ENCODE data around the gene CAPN3. TPM values are rescaled to one million over a fixed set of nuclear protein-coding genes. Genes with fewer than 3 reads are reported as not detected.
A peak's percentile ranks its signal among the peaks of the same experiment; 100 is the strongest.

CAPN3 gene
- total RNA-seq, 4 donors from 2014 or later, result 2.3 to 7.5 (median 4.7) TPM

GRCh38 chr15:42367041-42367440 is 7.7 kb downstream of the CAPN3 start:
- Histone ChIP-seq H3K4me1 (peaks cover 0 to 4% (median 0%) of the 10 kb centered on the region in 4 donors), H3K27ac (replicated peaks in 1 of 4) (no peak overlapping the region), H3K4me3 (no peak overlapping the region), H3K9me3 (no peaks in the 10 kb centered on the region), H3K27me3 (no peaks in the 10 kb centered on the region), H3K36me3 (peaks cover 0 to 3% (median 0%) of the 10 kb centered on the region in 4 donors)
- intact Hi-C loops (cut with DNase I), result no loop called here
- no peak for DNase-seq (ENCODE audit: extremely low spot score)
- no peak for TF ChIP-seq EP300 (IDR thresholded peaks at IDR 0.05)
- TF ChIP-seq POLR2AphosphoS5 (IDR thresholded peaks at IDR 0.05), result peak; percentile 8 to 20
- TF ChIP-seq, protein P1, sequence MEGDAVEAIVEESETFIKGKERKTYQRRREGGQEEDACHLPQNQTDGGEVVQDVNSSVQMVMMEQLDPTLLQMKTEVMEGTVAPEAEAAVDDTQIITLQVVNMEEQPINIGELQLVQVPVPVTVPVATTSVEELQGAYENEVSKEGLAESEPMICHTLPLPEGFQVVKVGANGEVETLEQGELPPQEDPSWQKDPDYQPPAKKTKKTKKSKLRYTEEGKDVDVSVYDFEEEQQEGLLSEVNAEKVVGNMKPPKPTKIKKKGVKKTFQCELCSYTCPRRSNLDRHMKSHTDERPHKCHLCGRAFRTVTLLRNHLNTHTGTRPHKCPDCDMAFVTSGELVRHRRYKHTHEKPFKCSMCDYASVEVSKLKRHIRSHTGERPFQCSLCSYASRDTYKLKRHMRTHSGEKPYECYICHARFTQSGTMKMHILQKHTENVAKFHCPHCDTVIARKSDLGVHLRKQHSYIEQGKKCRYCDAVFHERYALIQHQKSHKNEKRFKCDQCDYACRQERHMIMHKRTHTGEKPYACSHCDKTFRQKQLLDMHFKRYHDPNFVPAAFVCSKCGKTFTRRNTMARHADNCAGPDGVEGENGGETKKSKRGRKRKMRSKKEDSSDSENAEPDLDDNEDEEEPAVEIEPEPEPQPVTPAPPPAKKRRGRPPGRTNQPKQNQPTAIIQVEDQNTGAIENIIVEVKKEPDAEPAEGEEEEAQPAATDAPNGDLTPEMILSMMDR (IDR thresholded peaks at IDR 0.05), result no peak
- WGBS, result 42% methylated on average over 4 of the region's 5 CpGs

DNA sequence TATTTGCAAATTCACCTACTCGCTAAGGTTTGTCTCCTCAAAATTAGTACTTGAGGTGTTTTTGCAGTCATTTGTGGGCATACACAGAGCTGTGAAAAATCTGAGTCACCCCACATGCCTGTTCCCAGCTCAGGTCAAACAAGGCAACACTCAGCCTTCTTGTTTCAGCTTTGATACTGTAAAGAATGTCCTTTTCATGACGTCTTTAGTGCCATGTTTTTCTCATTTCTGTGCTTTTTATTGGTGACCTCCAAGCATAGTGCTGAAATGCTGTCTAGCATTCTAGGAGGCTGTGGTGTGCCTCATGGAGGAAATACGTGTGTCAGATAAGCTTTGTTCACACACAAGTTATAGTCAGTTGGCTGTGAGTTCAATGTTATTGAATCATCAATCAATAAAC is 8.8 kb downstream of the CAPN3 start:
- no peak overlapping the region for H3K4me3 ChIP-seq
- H3K9me3 ChIP-seq, result no peaks in the 10 kb centered on the region
- no peak overlapping the region for H3K27ac ChIP-seq (replicated peaks in 1 of 4)
- TF ChIP-seq POLR2AphosphoS5 (IDR thresholded peaks at IDR 0.05), result no peak
- no peak for TF ChIP-seq POLR2A (IDR thresholded peaks at IDR 0.05; ENCODE audit: low read depth)
- TF ChIP-seq, protein P1 (IDR thresholded peaks at IDR 0.05), result no peak
- no peak for TF ChIP-seq EP300 (IDR thresholded peaks at IDR 0.05)
- no peaks in the 10 kb centered on the region for H3K27me3 ChIP-seq
- no peaks in the 10 kb centered on the region for H3K36me3 ChIP-seq
- 81% methylated on average over 3 of the region's 3 CpGs for WGBS
- H3K4me1 ChIP-seq, result peaks cover 0 to 4% (median 0%) of the 10 kb centered on the region in 4 donors
- DNase-seq (ENCODE audit: extremely low spot score), result no peak
- intact Hi-C loops (cut with DNase I), result no loop called here

- Histone ChIP-seq H3K36me3 (no peaks in the 10 kb centered on the region), H3K9me3 (no peaks in the 10 kb centered on the region), H3K27ac (replicated peaks in 1 of 4) (no peak overlapping the region), H3K27me3 (no peaks in the 10 kb centered on the region), H3K4me3 (no peak overlapping the region), H3K4me1 (peaks cover 0 to 4% (median 0%) of the 10 kb centered on the region in 4 donors)
- intact Hi-C loops (cut with DNase I), result no loop called here
- 81% methylated on average over 2 of the region's 2 CpGs for WGBS
- DNase-seq (ENCODE audit: extremely low spot score), result no peak
- TF ChIP-seq EP300 (IDR thresholded peaks at IDR 0.05), result no peak
- no peak for TF ChIP-seq POLR2AphosphoS5 (IDR thresholded peaks at IDR 0.05)
- TF ChIP-seq, protein P1 (IDR thresholded peaks at IDR 0.05), result no peak
- no peak for TF ChIP-seq POLR2A (IDR thresholded peaks at IDR 0.05; ENCODE audit: low read depth)
Measured at GRCh38 chr15:42371096-42371495, 11.8 kb downstream of the CAPN3 start.

DNA sequence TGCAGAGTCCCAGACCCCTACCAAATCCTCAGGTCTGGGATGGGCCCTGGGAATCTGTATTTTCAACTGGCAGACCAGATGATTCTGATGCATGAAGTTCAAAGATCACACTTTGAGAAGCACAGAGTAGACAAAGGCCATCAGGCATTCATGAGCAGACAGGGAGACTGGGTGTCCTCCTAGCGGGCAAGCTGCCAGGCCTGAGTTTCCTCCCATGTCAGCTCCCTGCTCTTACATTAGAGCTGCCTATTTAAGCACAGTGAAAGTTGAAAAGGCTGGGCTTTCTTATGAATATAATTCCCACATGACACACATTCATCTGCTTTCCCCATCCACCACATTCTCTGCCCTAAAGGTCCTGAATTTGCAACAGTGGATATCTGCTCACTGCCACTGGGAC is 14.0 kb downstream of the CAPN3 start:
- WGBS, result 100% methylated on average over 1 of the region's 1 CpG
- H3K27ac ChIP-seq (replicated peaks in 1 of 4), result no peak overlapping the region
- no peaks in the 10 kb centered on the region for H3K27me3 ChIP-seq
- intact Hi-C loops (cut with DNase I), result no loop called here
- no peaks in the 10 kb centered on the region for H3K9me3 ChIP-seq
- H3K4me3 ChIP-seq, result no peak overlapping the region
- TF ChIP-seq, protein P1 (IDR thresholded peaks at IDR 0.05), result no peak
- no peak for TF ChIP-seq EP300 (IDR thresholded peaks at IDR 0.05)
- no peak for TF ChIP-seq POLR2AphosphoS5 (IDR thresholded peaks at IDR 0.05)
- TF ChIP-seq POLR2A (IDR thresholded peaks at IDR 0.05; ENCODE audit: low read depth), result no peak
- DNase-seq (ENCODE audit: extremely low spot score), result no peak
- H3K36me3 ChIP-seq, result no peaks in the 10 kb centered on the region
- H3K4me1 ChIP-seq, result no peaks in the 10 kb centered on the region

GRCh38 chr15:42373936-42374335 is 14.6 kb downstream of the CAPN3 start:
- Histone ChIP-seq H3K9me3 (no peaks in the 10 kb centered on the region), H3K4me3 (no peak overlapping the region), H3K27ac (replicated peaks in 1 of 4) (no peak overlapping the region), H3K36me3 (no peaks in the 10 kb centered on the region), H3K4me1 (no peaks in the 10 kb centered on the region), H3K27me3 (no peaks in the 10 kb centered on the region)
- TF ChIP-seq POLR2AphosphoS5 (IDR thresholded peaks at IDR 0.05), result no peak
- no peak for TF ChIP-seq EP300 (IDR thresholded peaks at IDR 0.05)
- no peak for TF ChIP-seq POLR2A (IDR thresholded peaks at IDR 0.05; ENCODE audit: low read depth)
- TF ChIP-seq, protein P1 (IDR thresholded peaks at IDR 0.05), result no peak
- DNase-seq (ENCODE audit: extremely low spot score), result no peak
- WGBS, result 98% methylated on average over 4 of the region's 4 CpGs
- intact Hi-C loops (cut with DNase I), result no loop called here

Measured in esophagus muscularis mucosa (tissue), 4 donors.